Ascending aorta (tissue), 2 donors: ENCODE measurements around the gene PPIL1. TPM values are rescaled to one million over a fixed set of nuclear protein-coding genes. Genes with fewer than 3 reads are reported as not detected.

Source experiments
- DNase-seq, 2 donors: peaks; one replicate each; pipeline ENCODE4 v3.0.0-alpha.2; 2019; ENCODE audit warnings: low spot score in 2 of 2
- H3K27ac ChIP-seq, 2 donors: fragments of 200-600 bp; sonication (generic); one replicate each; pipeline ENCODE4 v1.5.1; 2016 to 2017; ENCODE audit warnings: mild to moderate bottlenecking in 1 of 2
- H3K27me3 ChIP-seq: fragments of 200-600 bp; sonication (generic); one replicate; pipeline ENCODE4 v1.5.1; 2017
- H3K36me3 ChIP-seq, 2 donors: fragments of 200-600 bp; sonication (generic); one replicate each; pipeline ENCODE4 v1.5.1; 2016
- H3K4me1 ChIP-seq, 2 donors: fragments of 200-600 bp; sonication (generic); one replicate each; pipeline ENCODE4 v1.5.1; 2016 to 2017; ENCODE audit warnings: mild to moderate bottlenecking in 1 of 2
- H3K4me3 ChIP-seq, 2 donors: fragments of 200-600 bp; sonication (generic); one replicate each; pipeline ENCODE4 v1.5.1; 2016 to 2017; ENCODE audit warnings: mild to moderate bottlenecking in 1 of 2
- H3K9me3 ChIP-seq, 2 donors: fragments of 200-600 bp; sonication (generic); one replicate each; pipeline ENCODE4 v1.5.1; 2016
- CTCF ChIP-seq, 3 experiments: fragments of 200-600 bp in 2 of 3; fragments of 450-650 bp in 1 of 3; sonication (generic) in 2 of 3; IDR thresholded peaks; one replicate each; pipeline ENCODE4 v1.5.1; 2016 to 2019; ENCODE audit warnings: antibody characterized with exemption in 3 of 3, mild to moderate bottlenecking in 1 of 3, moderate library complexity in 1 of 3
- intact Hi-C: fragments of 100-400 bp; cut with DNase I; formaldehyde crosslinking; loops from one replicate; pipeline ENCODE4 v1.15.1; 2023
- total RNA-seq: library from RNA; depleted of rRNA; stranded (reverse); fragments of >200 nt; gene quantifications from one replicate; pipeline ENCODE4 v1.1.0, GENCODE V29; 2016

PPIL1 gene
- total RNA-seq, 1 donor from 2014 or later, result 24.2 TPM

GRCh38 chr6:36841756-36842155, 32.8 kb downstream of the PPIL1 start:
- no peaks in the 10 kb centered on the region for H3K27me3 ChIP-seq
- H3K36me3 ChIP-seq, result no peaks in the 10 kb centered on the region
- H3K27ac ChIP-seq, result no peak overlapping the region
- H3K4me3 ChIP-seq, result no peak overlapping the region
- TF ChIP-seq CTCF (IDR thresholded peaks at IDR 0.05), result no peak
- no peaks in the 10 kb centered on the region for H3K9me3 ChIP-seq
- intact Hi-C loops, result no loop called here
- H3K4me1 ChIP-seq, result peaks cover 5 to 22% of the 10 kb centered on the region in 2 donors
- DNase-seq, result no peak

GRCh38 chr6:36840432-36841403, 33.9 kb downstream of the PPIL1 start:
- DNase-seq, result peak in 1 of 2 donors; percentile 73
- TF ChIP-seq CTCF (IDR thresholded peaks at IDR 0.05), result no peak
- peak overlapping the region; percentile 59 to 79 for H3K4me3 ChIP-seq
- no peaks in the 10 kb centered on the region for H3K36me3 ChIP-seq
- H3K9me3 ChIP-seq, result no peaks in the 10 kb centered on the region
- peaks cover 5 to 22% of the 10 kb centered on the region in 2 donors for H3K4me1 ChIP-seq
- no peak overlapping the region for H3K27ac ChIP-seq
- H3K27me3 ChIP-seq, result no peaks in the 10 kb centered on the region
- intact Hi-C loops, result no loop called here

GRCh38 chr6:36839749-36840431, 34.7 kb downstream of the PPIL1 start:
- intact Hi-C loops, result no loop called here
- H3K4me3 ChIP-seq, result peak overlapping the region; percentile 59 to 79
- H3K27ac ChIP-seq, result no peak overlapping the region
- peak in 1 of 2 donors; percentile 73 for DNase-seq
- H3K27me3 ChIP-seq, result no peaks in the 10 kb centered on the region
- H3K9me3 ChIP-seq, result no peaks in the 10 kb centered on the region
- H3K36me3 ChIP-seq, result no peaks in the 10 kb centered on the region
- peak in 1 of 3 experiments; percentile 37 for TF ChIP-seq CTCF (IDR thresholded peaks at IDR 0.05)
- H3K4me1 ChIP-seq, result peaks cover 5 to 22% of the 10 kb centered on the region in 2 donors

- no peak within 1 kb of the TSS for H3K27ac ChIP-seq
These were observed 35.5 kb downstream of the PPIL1 start, which contains the start of gene CPNE5 for GRCh38 chr6:36838896-36839748. Gene CPNE5, minus strand, starts transcription at chr6:36839444. Its CDS starts 67 bp downstream, at chr6:36839377.

More at GRCh38 chr6:36838896-36839748, 35.5 kb downstream of the PPIL1 start, which contains the start of gene CPNE5:
- intact Hi-C loops, result no loop called here
- Histone ChIP-seq H3K9me3 (no peaks in the 10 kb centered on the region), H3K27me3 (no peaks in the 10 kb centered on the region), H3K36me3 (no peaks in the 10 kb centered on the region), H3K4me1 (peaks cover 5 to 22% of the 10 kb centered on the region in 2 donors), H3K4me3 (peak within 1 kb of the TSS; percentile 59 to 79)
- no peak for DNase-seq
- no peak for TF ChIP-seq CTCF (IDR thresholded peaks at IDR 0.05)
